Dedifferentiated amniotic fluid mesenchymal stem cell (primary cell): ENCODE data around the gene PRKCE.

Experiments
- DNase-seq: peaks from one replicate; pipeline ENCODE4 v3.0.0-alpha.2; 2016; ENCODE audit errors: extremely low spot score

The PRKCE gene

DNA sequence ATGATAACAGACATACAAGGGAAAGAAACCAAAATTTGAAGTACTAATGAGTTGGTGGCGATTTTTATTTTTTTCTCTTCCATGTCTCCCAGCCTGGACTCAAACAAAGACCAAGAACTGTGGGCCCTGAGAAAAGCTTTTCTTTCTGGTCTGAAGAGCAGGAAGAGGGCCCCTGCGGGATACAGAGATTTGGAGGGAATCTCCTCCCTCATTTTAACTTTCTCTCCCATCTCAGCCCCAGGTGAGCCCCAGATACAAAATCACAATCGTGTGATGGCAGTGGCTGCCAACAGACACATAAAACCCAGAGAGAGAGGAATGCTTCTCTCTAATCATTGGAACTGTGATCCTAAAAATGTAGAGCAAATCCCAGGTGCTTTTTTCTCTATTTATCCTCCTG, 19.5 kb upstream of the PRKCE start:
- no peak for DNase-seq

GRCh38 chr2:45634223-45634622, 17.3 kb upstream of the PRKCE start:
- DNase-seq: no peak

- DNase-seq: no peak
Measured at GRCh38 chr2:45636008-45636407, 15.5 kb upstream of the PRKCE start.

- no peak for DNase-seq
Measured at GRCh38 chr2:45637440-45637839, 14.0 kb upstream of the PRKCE start.

DNA sequence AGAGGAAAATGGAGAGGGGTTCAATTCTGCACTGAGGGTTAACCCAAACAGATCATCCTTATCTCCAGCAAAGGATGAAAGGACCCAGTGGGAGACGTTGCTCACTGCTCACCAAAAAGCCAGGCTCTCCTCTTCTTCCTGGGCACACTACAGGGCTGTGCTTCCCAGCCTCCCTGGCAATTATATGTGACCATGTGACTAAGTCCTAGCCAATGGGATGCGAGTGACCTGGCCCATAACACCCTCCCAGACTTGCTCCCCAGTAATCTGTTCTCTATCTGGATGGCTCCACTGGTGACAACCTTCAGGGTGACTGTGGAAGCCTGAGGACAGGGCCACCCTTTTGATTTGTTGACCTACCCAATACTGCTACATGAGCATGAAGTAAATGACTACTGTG, 10.9 kb upstream of the PRKCE start:
- DNase-seq: no peak

- DNase-seq: no peak
Measured at GRCh38 chr2:45643095-45643494, 8.4 kb upstream of the PRKCE start.

DNA sequence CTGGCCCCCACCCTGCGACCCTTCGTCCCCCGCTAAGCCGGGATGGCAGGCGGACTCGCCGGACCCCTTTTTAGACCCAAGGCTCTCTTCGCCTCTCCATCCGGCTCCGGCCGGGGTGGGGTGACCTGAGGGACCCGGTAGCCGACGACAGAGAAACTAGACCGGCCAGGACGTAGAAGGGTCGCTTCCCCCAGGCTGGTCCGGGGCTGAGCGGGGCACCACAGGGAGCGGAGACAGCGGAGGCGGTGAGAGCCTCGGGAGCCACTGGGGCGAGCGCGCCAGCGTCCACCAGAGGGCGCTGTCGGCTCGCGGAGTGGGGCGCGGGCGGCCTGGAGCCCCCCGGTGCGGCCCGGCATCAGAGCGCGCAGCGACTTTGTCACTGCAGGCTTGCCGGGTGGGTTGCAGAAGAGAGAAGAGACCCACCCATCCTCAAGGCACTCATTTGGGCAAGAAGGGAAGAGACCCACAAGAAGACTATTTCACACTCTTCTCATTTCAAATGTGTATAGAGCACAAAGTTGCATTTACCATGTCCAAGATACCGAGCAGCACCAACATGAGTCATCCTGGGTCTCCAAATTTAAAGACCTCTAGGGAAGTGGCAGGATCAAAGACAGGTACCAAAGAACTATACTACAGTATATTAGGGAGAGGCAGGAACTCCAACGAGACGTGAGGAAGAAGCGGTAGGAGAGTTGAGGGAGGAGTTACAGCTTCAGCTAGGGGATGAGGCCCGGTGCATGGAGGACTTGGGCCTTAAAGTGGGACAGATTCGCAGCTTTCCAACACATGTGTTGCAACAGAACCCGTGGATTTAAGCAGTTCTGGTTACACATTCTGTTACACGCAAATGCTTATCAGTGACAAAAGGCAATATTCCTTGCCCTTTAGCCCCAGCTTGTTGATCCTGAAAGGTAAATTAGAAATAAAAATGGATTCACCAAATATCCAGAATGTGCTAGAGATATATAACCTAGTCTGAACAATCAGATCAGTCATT, 7.6 kb upstream of the PRKCE start:
- DNase-seq: no peak

DNA sequence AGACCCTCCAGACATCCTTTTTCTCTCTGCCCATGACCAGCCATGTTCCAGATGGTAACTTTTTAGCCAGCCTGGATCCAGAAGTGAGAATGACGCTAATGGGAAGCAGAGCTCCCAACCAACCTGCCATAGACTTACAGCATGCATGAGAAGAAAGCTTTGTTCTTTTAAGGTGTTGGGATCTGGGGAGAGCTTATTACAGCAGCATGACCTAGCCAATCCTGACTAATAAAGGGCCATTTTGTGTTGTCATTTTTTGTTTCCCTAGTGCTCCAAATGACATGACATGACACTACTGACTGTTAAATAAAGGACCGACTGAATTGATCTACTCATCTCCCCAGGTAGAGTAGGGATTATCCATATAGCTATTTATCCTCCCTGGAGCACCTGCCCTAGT, 5.2 kb upstream of the PRKCE start:
- DNase-seq: no peak

DNA sequence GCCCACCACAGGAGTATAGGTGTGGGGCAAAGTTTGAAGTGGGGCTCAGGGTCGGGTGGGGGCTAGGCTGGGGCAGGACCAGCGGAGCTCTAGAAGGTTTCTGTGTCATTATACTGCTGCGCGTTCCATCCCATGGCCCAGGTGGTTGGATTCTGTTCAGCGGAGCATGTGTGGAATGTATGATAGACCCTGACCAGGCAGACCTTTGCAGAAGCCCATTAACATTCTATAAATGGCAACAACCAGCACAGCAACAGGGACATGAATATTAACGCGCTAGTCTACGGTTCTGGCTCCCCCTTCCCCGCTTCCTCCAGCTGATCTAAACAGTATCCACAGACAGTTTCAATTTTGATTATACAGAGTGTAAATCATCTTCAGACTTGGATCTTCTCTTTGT, 4.1 kb upstream of the PRKCE start:
- DNase-seq: no peak

DNA sequence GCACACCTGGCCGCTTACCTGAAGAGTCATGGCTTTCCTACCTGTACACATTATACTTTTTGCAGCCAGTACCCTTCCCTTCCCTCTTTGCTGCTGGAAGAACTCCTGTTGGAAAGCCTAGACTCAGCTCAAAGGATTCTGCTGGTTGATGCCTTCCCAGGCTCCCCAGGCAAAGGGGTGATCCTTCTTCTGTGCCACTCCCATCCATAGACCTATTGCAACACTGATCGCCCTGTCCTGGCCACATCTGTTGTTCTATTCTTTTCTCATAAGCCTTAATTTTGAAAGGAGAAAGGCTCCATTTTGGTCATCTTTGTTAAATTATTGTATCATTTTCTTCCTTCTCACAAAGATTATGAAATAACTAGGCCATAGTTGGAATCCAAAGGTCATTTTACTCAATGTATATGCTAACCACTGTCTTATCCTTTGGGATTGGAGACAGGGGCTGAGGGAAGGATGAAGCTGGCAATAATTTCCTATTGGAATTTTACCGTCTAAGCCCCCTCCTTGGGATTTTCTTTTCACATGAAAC, 3.4 kb upstream of the PRKCE start:
- DNase-seq: no peak

DNA sequence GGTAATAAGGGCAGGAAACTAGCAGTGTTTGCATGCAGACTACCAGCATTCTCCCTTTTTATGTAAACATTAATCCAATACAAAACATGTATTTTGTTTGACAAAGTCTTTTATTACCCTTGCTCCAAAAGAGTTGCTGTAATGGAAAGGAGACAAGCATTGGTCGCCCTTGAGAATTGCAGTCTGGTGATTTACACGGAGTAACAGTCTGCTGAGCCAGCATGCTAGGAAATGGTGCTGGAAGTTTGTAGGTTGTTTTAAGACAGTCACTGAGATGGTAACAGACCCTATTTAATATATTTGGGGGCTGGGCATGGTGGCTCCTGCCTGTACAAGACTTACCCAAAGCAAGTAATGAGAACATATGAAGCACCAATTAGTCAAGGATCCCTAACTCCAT, 2.8 kb upstream of the PRKCE start:
- DNase-seq: no peak

DNA sequence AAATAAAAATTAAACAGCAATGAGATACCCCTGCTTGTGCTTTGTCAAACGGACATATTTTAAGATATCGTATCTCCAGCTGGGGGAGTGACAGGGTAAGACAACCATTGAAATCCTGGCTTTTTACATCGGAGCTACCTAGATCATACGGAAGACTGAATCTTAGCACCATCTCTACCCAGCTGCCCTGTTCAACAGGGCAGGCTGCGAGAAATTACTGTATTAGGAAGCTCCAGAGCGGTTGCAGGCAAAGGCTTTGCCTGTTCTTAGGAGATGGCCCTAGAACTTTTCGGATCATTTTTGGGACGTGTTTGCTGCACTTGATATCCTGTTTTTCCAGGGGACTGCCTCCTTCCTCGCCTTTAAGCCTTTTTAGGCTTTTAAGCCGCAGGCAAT, 2.0 kb upstream of the PRKCE start:
- DNase-seq: no peak

DNA sequence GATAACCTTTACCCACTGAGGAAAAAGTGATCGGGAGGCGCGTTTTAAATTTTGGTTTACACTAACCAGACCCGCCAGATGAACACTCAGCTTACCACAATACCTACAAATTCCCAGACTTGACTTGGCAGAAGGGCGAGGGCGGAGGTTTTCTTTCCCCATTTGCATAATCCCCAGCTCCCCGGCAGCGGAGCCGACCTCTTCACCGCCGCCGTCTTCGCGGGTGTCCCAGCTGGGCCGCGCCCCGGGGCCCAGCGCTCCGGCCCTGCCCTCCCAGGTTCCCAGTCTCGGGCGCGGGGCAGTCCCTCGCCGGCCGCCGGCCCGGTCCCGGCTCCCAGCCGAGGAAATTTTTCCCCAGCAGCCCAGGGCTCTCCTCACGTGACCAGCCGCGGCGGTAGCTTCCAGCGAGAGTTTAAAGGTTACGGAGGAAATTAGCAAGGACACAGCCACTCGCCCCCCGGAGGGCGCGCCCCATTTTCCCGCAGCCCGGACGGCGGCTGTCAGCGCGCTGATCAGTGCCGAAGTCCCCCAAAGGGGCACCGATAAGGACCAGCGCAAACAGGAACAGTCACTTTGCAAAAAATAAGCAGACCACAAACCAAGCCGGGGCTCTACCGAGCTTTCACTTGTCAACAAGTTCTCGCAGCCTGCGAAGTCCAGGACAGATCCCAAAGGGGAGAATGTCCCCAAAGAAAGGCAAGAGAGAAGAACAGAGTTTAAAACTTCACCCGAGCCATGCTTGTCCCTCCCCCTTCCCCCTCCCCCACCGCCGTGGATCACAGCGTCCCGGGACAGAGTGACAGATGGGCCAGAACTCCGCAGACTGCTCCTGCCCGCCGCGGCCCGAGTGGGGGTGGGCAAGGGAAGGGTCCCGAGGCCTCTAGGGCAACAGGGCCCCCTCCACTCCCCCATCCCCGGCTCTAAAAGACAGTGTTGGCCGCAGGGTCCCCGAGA, 1.3 kb upstream of the PRKCE start:
- DNase-seq: peak; percentile 30

GRCh38 chr2:45650851-45651414, 542 bp upstream of the PRKCE start:
- DNase-seq: peak; percentile 96

- peak; percentile 47 for DNase-seq
Measured at GRCh38 chr2:45652090-45653031, 886 bp downstream of the PRKCE start.

- no peak for DNase-seq
Measured at GRCh38 chr2:45653122-45653913, 1.8 kb downstream of the PRKCE start.

- no peak for DNase-seq
Measured at GRCh38 chr2:45654250-45654649, 2.8 kb downstream of the PRKCE start.

DNA sequence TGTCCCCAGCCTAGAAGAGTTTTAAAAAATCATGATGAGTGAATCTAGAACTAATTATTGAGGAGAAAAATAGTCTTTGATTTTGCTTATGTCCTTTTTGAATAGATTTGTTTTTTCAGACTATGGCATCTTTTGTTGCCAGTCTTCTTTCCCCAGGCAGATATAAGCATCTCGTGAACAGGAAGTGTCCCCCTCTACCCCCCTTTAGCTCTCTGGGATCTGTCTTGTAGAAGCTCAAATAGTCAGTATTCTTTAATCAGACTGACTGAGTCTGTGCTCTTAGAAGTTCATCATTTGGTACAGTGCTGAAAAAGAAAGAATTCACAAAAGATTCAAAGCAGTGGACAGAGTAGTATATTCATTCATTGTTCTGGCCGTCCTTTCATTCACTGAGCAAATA, 10.4 kb downstream of the PRKCE start:
- DNase-seq: no peak

- no peak for DNase-seq
Measured at GRCh38 chr2:45664635-45665261, 13.3 kb downstream of the PRKCE start.
